Uterus (tissue), 4 donors: ENCODE results near the gene CLDN15. TPM values are rescaled to one million over a fixed set of nuclear protein-coding genes. Genes with fewer than 3 reads are reported as not detected.

ENCODE experiments used
- DNase-seq, 2 donors: peaks; one replicate each; pipeline ENCODE4 v3.0.0-alpha.2; 2019 to 2020
- H3K27ac ChIP-seq, 2 donors: fragments of 200-600 bp; sonication (generic); 1 replicate in 1 of 2; 2 replicates in 1 of 2; pipeline ENCODE4 v1.5.1; 2016 to 2018
- H3K27me3 ChIP-seq, 2 donors: fragments of 200-600 bp; sonication (generic); one replicate each; pipeline ENCODE4 v1.5.1; 2018 to 2019; ENCODE audit warnings: control low read depth in 1 of 2
- H3K36me3 ChIP-seq, 2 donors: fragments of 200-600 bp; sonication (generic); one replicate each; pipeline ENCODE4 v1.5.1; 2019; ENCODE audit warnings: control low read depth in 1 of 2
- H3K4me1 ChIP-seq, 2 donors: fragments of 200-600 bp; sonication (generic); one replicate each; pipeline ENCODE4 v1.5.1; 2018 to 2019; ENCODE audit warnings: control low read depth in 1 of 2
- H3K4me3 ChIP-seq, 2 donors: fragments of 200-600 bp; sonication (generic); 1 replicate in 1 of 2; 2 replicates in 1 of 2; pipeline ENCODE4 v1.5.1; 2018 to 2019; ENCODE audit warnings: mild to moderate bottlenecking in 1 of 2
- H3K9me3 ChIP-seq, 2 donors: fragments of 200-600 bp; sonication (generic); one replicate each; pipeline ENCODE4 v1.5.1; 2019; ENCODE audit warnings: control low read depth in 1 of 2
- CTCF ChIP-seq, 4 experiments: fragments of 200-600 bp in 2 of 4; fragments of 450-650 bp in 2 of 4; sonication (generic) in 2 of 4; IDR thresholded peaks; one replicate each; pipeline ENCODE4 v1.5.1; 2016 to 2019; ENCODE audit warnings: antibody characterized with exemption in 4 of 4, mild to moderate bottlenecking in 2 of 4, moderate library complexity in 1 of 4
- POLR2A ChIP-seq, 2 donors: fragments of 450-650 bp; IDR thresholded peaks; one replicate each; pipeline ENCODE4 v1.6.1; 2016; ENCODE audit warnings: antibody characterized with exemption in 2 of 2, mild to moderate bottlenecking in 1 of 2, moderate library complexity in 1 of 2
- intact Hi-C: fragments of 100-400 bp; cut with DNase I; formaldehyde crosslinking; loops from one replicate; pipeline ENCODE4 v1.15.1; 2023; ENCODE audit warnings: low total_unique reads
- total RNA-seq, 4 donors: library from RNA; depleted of rRNA in 3 of 4; stranded (reverse); fragments of >200 nt in 3 of 4; gene quantifications; one replicate each; pipeline versions ENCODE4 v1.1.0 to v1.2.4, GENCODE V29; 2014 to 2023
- donor health status: DM: yes; HTN: yes; CAD: no.

Gene CLDN15
- total RNA-seq, 4 donors from 2014 or later, result 5.6 to 49.4 (median 16.7) TPM

DNA sequence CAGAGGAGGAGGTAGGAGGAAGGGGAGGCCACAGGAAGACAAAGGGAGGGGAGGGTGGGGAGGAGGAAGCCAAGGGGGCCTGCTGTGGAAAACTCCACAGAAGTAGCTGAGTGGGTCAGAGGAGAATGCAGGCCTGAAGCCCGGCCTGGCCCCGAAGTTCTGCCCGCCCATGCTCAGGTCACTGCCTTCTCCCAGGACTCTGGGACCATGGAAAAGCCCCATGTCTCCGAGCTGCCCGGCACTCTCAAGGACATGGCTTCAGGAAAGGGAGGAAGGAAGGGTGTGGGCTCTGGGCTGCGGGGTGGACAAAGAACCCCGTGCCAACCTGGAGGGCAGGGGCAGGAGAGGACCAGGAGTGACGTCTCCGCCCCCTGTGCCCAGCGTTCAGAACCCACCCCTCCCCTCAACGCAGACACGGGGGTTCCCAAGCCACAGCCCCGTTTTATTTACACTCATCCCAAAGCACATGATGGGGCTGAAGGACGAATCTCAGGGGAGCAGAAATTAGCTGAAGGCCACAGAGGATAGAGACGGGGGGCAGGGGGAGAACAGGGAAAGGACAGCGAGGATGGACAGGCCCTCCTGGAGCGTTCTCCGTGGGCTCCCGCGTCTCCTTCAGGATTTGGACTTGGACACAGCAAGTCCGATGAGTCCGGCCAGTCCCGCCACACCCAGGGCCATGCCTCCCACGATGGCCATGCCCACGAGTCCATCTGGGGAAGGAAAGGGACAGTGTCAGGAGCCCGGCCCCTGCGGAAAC lies 1.8 kb upstream of the CLDN15 start:
- peak in 1 of 2 donors; percentile 59 for DNase-seq

DNA sequence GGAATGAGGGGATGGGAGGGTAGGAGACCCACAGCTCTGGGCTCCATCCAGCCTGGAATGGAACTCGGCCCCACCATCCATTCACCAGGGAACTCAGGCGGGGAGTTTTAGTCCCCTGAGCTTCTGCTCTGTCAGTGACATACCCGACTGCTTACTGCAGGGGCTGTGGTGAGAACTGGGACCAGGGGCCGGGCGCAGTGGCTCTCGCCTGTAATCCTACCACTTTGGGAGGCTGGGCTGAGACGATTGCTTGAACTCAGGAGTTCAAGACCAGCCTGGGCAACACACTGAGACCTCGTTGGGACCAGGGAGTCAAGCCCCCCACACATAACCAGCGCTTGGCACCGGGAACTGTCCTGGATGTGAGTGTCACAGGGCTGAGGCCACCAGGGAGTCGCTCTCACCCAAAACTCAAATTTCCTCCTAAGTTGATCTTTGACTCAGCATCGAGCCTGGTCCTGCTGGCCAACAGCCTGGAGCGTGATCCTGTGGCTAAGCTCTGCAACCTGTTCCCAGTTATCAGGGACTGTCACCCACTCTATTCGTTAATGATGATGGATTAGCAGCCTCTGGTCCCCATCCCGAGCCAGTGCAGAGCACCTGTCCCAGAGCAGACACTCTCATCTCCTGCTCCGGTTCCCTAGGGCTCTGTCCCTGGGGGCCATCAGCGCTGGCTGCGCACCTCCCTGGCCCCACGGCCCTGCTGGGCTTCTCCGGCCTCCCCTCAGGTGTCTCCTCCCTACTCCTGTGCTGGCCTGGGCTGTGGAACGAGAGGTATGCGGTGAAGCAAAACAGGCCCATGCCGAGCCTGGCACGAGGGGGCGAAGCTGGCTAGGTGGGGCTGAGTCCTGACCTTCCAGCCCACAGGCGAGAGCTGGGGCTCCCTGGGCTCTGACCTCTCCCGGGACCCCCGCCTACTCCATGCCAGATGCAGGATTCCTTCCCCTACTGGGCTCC lies 902 bp upstream of the CLDN15 start:
- no peak for DNase-seq
- H3K27ac ChIP-seq, result peak overlapping the region; percentile 81 to 85
- H3K27me3 ChIP-seq, result no peaks in the 10 kb centered on the region
- H3K36me3 ChIP-seq, result no peaks in the 10 kb centered on the region
- peaks cover 6% of the 10 kb centered on the region in 2 donors for H3K4me1 ChIP-seq
- H3K4me3 ChIP-seq, result no peak overlapping the region
- no peak for TF ChIP-seq POLR2A (IDR thresholded peaks at IDR 0.05)
- no peak for TF ChIP-seq CTCF (IDR thresholded peaks at IDR 0.05)
- intact Hi-C loops, result no loop called here
- no peaks in the 10 kb centered on the region for H3K9me3 ChIP-seq

More for the DNA sequence above, 1.8 kb upstream of the CLDN15 start:
- H3K9me3 ChIP-seq, result no peaks in the 10 kb centered on the region
- H3K4me1 ChIP-seq, result peaks cover 6 to 11% of the 10 kb centered on the region in 2 donors
- H3K4me3 ChIP-seq, result no peak overlapping the region
- H3K27me3 ChIP-seq, result no peaks in the 10 kb centered on the region
- intact Hi-C loops, result no loop called here
- H3K36me3 ChIP-seq, result no peaks in the 10 kb centered on the region
- no peak for TF ChIP-seq CTCF (IDR thresholded peaks at IDR 0.05)
- no peak for TF ChIP-seq POLR2A (IDR thresholded peaks at IDR 0.05)
- H3K27ac ChIP-seq, result peak overlapping the region; percentile 81 to 85

DNA sequence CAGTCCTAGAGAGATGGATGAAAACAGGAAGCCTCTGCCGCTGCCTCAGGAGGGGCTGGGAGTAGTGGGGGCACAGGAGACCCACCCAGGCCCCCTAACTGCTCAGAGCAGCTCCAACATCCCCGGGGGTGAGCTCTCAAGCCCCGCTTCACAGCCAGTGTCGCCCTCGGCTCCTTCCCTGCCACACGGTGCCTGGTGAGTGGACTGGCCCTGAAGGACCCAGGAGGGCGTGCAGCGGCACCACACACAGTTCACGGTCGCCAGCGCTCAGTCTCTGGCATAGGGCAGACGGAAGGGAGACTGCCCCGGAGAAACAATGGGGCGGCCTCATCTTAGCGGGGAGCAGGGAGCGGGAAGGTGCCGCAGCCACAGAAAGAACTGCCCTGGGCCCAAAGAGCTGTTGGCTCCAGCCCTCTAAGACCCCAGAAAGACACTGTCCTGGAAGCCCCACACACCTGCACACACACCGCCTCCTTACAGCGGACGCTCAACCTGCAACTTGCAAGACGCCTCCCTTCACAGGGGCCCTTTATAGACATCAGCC lies 1.2 kb downstream of the CLDN15 start:
- Histone ChIP-seq H3K4me1 (peaks cover 0 to 6% of the 10 kb centered on the region in 2 donors), H3K9me3 (no peaks in the 10 kb centered on the region), H3K4me3 (no peak overlapping the region), H3K36me3 (no peaks in the 10 kb centered on the region), H3K27ac (peak overlapping the region in 1 of 2 donors; percentile 81), H3K27me3 (no peaks in the 10 kb centered on the region)
- TF ChIP-seq POLR2A (IDR thresholded peaks at IDR 0.05), result no peak
- no peak for TF ChIP-seq CTCF (IDR thresholded peaks at IDR 0.05)
- DNase-seq, result no peak
- intact Hi-C loops, result no loop called here

- no peaks in the 10 kb centered on the region for H3K27me3 ChIP-seq
- TF ChIP-seq POLR2A (IDR thresholded peaks at IDR 0.05) (no peak), CTCF (IDR thresholded peaks at IDR 0.05) (no peak)
- H3K27ac ChIP-seq, result no peak overlapping the region
- peaks cover 0 to 6% of the 10 kb centered on the region in 2 donors for H3K4me1 ChIP-seq
- intact Hi-C loops, result no loop called here
- H3K9me3 ChIP-seq, result no peaks in the 10 kb centered on the region
- no peak overlapping the region for H3K4me3 ChIP-seq
- no peak for DNase-seq
- H3K36me3 ChIP-seq, result no peaks in the 10 kb centered on the region
Measured at GRCh38 chr7:101235522-101235921, 2.1 kb downstream of the CLDN15 start.
